ENCODE data around the gene TMC7.
"Not testable (repeated sequence)": the region's sequence is repeated elsewhere in the genome, so short reads cannot be mapped to it uniquely, and the experiment has no call there.

Gene TMC7

DNA sequence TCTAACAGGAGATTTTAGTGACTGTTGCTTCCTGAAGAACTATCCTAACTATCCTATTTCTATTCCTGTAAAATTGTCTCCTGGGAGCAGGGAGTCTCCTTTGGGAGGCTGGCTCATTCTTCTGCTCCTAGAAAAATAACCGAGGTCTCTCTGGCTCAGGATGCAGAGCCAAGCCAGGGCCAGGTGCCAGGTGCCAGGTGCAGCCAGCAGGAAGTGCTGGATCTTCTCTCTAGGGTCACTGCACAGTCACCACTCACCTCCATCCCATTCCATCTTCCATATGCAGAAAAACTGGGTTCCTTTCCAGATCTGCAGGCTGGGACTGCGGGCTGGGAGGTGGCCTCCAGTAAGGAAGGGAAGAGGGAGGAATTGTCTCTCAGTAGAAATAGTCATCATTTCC, 3.8 kb upstream of the TMC7 start:
- DNase-seq (ENCODE audit: low read depth): no peak

DNA sequence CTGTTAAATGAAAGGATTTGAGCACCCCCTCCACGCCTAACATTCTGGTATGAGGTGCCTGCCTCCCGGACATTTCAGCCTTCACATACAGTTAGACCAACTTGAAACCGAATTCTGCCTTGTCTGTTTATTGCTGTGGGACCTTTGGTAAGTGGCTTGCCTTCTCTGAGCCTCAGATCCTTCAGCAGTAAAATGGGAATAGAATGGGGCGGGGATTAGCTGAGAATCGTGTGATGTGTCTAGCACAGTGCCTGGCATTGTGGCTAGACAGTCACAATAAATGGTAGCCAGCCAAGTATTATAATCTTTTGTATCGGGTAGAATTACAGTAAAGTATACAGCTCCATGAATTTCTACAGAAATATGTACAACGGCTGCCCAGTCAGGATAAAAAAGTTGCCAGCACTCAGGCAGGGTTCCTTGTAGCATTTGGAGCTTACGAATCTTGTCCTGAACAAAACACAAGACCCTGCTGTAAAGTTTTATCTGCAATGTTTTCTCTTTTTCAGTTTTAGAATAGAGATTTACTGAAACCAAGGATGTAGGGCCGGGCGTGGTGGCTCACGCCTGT, 786 bp downstream of the TMC7 start:
- no peak for DNase-seq (ENCODE audit: low read depth)

DNA sequence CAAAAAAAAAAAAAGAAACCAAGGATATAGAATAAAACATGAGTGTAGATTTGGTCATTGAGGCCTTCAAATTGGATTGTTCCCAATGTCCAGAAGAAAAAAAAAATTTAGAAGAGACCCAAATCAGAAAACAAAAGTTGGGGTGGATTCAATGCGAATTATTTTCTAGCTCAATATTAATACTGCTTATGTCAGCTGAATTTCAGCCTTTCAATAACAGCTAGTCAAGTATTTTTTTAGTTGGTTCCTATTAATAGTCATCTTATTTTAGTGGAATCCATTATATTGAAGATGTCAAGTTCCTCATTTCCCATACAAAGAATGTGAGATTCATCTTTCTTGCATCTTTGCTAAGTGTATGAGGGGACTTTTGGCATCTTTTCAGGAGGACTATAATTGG, 1.5 kb downstream of the TMC7 start:
- DNase-seq (ENCODE audit: low read depth): not testable (repeated sequence)

DNA sequence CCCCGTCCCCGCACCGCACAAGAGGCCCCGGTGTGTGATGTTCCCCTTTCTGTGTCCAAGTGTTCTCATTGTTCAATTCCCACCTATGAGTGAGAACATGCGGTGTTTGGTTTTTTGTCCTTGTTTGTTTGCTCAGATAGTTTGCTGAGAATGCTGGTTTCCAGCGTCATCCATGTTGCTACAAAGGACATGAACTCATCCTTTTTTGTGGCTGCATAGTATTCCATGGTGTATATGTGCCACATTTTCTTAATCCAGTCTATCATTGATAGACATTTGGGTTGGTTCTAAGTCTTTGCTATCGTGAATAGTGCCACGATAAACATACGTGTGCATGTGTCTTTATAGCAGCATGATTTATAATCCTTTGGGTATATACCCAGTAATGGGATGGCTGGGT, 8.0 kb downstream of the TMC7 start:
- DNase-seq (ENCODE audit: low read depth): not testable (repeated sequence)

DNA sequence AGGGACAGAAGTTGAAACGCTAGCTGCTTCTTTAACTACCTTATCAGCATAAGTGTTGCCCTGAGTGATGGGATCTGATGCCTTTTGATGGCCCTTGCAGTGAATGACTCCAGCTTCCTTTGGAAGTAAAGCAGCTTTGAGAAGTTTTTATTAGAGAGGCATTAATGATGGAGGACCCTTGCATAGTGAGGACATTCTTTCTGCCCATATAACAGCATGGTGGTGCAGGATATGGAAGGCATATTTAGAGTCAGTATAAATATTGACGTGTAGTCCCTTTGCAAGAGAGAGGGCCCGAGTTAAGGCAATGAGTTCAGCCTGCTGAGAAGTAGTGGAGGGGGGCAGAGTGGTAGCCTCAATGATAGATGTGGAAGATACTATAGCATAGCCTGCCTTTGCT, 9.8 kb downstream of the TMC7 start:
- DNase-seq (ENCODE audit: low read depth): not testable (repeated sequence)

DNA sequence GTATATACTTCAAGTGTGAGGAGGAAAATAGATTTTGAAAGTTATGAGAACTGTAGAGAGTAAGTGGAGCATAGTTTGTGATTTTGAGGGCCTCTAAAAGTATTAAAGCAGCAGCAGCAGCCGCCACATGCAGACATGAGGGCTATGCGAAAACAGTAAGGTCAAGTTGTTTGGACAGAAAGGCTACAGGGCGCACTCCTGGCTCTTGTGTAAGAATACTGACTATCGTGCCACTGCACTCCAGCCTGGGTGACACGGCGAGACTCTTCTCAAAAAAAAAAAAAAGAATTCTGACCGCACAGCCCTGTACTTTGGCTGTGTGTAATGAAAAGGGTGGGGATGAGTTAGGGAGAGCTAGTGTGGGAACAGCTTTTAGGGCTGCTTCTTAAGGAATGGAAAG, 10.4 kb downstream of the TMC7 start:
- DNase-seq (ENCODE audit: low read depth): not testable (repeated sequence)

DNA sequence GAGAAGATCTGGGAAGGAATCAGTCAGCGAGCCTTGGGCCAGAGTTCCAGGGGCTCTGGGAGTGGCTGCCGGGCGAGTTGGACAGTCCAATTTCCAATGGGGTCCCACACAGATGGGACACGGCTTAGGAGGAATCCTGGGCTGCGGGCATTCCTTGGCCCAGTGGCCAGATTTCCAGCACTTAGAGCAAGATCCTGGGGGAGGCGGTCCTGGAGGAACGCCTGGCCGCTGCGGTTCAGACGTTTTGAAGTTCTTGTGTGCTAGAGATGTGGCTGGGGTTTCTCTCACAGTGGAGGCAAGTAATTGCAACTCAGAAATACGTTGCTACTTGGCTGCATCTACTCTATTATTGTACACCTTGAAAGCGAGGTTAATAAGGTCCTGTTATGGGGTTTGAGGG, 11.7 kb downstream of the TMC7 start:
- not testable (repeated sequence) for DNase-seq (ENCODE audit: low read depth)

DNA sequence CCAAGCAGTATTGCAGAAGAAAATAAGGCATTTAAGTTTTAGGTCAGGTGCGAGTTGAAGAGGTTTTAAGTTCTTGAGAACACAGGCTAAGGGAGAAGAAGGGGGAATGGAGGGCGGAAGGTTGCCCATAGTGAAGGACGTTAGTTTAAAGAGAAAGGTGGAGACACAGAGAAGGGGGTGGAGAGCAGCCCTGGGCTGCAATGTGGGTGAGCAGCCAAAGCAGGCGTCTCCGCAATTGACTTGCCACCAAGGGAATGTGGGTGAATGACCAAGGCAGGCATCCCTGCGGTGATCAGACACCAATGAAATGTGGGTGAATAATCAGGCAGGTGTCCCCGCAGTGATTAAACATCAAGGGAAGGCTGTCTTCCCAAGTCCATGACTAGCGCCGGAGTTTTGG, 12.8 kb downstream of the TMC7 start:
- not testable (repeated sequence) for DNase-seq (ENCODE audit: low read depth)

DNA sequence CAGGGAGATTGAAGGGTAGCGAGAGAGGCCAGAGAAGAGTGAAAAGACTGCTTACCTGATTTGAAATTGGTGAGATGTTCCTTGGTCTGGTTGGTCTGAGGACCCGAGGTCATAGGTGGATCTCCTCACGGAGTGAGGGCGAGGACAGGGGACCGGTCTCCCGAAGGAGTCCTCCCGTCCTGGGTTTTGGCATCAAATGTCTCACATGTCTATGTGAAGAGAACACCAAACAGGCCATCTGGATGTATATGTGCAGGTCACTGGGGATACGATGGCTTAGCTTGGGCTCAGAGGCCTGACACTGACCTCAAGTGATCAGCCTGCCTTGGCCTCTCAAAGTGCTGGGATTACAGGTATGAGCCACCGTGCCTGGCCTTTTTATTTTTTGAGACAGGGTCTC, 13.3 kb downstream of the TMC7 start:
- DNase-seq (ENCODE audit: low read depth): not testable (repeated sequence)

DNA sequence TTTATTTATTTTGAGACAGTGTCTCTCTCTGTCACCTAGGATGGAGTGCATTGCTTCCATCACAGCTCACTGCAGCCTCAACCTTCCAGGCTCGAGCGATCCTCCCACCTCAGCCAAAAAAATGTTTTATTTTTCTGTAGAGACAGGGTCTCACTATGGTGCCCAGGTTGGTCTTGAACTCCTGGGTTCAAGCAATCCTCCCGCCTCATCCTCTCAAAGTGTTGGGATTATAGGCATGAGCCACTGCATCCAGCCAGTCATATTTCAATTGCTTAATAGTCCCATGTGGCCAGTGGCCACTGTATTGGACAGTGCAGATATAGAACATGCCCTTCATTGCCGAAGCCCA, 15.3 kb downstream of the TMC7 start:
- no peak for DNase-seq (ENCODE audit: low read depth)

DNA sequence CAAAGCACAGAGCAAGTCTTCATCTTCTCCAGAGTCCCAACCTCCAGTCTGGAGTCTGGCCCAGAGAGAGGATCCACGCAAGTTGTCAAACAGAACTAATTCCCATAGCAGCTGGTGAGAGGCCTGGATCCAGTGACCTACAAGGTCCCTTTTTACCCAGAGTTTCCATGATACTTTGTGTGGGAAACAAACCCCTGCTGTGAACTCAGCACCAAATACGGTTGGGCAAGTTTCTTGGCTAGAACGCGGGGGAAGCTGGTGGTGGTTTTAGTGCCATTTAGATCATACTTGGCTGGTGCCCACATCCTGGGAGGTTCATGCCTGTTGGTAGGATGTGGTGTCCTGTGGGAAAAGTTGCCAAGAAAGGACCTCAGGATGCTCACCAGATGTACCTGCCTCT, 18.1 kb downstream of the TMC7 start:
- DNase-seq (ENCODE audit: low read depth): no peak

DNA sequence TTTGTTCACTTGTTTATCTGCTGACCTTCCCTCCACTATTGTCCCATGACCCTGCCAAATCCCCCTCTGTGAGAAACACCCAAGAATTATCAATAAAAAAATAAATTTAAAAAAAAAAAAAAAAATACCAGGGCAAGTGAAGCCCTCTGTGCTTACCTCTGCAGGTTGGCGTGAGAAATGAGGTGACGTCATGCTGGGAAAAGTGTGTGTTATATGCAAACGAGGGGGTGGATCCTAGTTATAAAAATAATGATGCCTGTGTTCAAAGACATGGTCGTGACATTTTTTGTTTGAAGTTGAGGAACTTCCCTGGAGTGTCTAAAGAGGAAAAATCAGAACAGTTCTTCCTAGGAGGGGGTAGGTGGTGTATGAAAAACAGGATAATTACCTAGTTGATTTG, 20.2 kb downstream of the TMC7 start:
- no peak for DNase-seq (ENCODE audit: low read depth)

DNA sequence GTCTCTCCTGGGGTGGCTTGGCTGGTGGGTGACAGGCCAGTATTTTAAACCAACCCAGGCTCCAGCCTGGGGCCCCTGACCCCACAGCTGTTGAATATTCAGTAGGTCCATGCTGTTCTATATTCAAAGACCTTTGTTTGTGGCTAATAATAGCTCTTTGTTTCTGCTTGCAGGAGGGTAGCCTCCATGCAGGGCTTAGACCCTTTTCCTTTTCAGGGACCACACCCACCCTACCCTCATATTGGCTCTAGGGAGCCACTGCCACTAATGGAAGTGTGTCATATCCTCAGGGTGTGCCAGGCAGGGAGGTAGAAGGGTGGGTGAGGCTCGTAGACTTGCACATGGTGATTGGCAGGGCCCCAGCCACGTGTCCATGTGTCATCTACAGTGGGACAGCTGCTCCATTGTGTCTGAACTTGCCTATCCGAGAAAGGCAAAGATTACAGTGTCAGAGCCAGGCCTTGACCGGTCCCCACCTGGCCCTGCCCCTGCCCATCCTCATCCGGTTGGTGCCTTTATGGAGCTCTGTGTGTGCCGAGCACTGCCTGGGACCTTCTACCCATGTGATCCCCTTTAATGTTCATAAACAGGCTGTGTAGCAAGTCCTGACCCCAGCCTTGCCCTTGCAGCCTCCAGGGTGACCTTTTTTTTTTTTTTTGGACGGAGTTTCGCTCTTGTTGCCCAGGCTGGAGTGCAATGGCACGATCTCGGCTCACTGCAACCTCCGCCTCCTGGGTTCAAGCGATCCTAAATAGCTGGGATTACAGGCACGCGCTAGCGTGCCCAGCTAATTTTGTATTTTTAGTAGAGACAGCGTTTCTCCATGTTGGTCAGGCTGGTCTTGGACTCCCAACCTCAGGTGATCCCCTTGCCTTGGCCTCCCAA, 22.1 kb downstream of the TMC7 start:
- no peak for DNase-seq (ENCODE audit: low read depth)

DNA sequence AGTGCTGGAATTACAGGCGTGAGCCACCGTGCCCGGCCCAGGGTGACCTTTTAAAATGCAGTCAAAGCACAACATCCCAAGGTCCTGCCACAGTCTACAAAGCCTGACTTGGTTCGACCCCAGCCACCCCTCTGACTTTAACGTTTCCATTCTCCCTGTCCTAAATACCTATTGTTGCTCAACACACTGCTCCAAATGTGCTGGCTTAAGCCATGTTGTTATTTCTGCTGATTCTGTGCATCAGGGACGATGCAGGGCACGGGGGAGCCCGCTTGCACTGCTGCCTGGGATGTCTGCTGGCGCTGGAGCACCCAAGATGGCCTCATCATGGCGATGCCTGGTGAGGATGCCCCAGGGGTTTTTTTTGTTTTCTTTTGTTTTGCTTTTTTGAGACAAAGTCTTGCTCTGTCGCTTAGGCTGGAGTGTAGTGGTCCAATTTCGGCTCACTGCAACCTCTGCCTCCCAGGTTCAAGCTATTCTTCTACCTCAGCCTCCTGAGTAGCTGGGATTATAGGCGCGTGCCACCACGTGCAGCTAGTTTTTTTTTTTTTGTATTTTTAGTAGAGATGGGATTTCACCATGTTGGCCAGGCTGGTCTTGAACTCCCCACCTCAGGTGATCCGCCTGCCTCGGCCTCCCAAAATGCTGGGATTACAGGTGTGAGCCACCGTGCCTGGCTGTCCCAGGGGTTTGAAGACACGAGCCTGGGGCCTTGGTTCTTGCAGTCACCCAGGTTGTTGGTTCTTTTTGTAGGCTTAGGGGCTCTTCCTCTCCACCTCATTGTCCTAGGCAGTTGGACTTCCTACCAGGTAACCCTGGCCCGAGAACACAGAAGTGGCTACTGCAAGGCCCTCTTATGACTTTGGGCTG, 22.9 kb downstream of the TMC7 start:
- DNase-seq (ENCODE audit: low read depth): no peak

DNA sequence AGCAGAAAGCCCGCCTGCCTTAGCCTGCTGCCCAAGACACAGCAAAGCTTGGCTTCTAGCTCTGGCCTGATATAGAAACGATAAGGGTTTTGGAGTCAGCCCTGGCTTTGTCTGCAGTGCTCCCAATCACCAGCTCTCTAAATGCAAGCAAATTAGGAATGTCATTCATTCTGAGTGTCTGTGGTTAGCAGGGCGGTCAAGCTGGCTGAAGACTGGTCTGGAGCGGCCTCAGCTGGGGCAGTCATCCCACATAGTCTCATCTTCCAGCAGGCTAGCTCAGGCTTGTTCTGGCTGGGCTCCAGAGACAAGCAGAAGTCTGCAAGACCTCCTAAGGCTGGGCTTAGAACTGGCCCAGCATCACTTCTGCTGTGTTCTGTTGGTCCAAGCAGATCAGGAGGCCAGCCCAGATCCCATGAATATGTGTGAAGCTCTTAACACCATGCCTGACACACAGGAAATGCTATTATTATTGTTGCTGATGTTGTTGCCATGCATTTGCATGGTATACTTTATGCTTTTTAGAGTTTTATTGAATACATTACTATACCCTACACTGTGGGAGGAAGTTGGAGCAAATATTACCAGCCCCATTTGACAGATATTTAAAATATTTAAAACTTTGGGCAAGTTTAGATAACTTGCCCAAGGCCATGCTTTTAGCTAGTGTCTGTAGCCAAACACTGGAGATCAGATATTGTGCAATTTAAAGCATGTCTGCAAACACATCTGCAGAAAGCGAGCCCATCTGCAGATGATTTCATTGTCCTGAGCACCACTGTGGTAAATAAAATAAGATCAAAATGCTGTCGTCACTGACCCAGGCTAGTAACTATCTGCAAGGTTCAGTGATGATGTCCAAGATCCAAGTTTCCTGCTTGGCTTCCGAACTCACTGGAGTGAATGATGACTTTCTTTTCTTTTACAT, 24.8 kb downstream of the TMC7 start:
- DNase-seq (ENCODE audit: low read depth): no peak

DNA sequence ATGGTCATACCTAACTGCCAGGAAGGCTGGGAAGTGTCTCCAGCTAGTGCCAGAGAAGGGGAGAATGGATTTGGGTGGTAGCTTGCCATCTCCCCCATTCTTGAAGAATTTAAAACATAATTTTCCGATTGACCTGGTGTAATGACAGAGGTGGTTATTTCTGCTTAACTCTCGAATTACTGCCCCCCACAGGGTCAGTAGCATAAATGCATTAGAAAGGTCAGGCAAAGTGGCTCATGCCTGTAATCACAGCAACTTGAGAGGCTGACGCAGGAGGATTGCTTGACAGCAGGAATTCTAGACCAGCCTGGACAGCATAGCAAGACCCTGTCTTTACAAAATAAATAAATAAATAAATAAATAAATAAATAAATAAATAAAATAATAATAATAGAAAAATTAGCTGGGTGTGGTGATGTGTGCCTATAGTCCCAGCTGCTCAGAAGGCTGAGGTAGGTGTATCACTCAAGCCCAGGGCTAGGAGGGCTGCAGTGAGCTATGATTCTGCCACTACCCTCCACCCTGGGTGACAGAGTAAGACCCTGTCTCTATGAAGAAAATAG, 27.5 kb downstream of the TMC7 start:
- no peak for DNase-seq (ENCODE audit: low read depth)

DNA sequence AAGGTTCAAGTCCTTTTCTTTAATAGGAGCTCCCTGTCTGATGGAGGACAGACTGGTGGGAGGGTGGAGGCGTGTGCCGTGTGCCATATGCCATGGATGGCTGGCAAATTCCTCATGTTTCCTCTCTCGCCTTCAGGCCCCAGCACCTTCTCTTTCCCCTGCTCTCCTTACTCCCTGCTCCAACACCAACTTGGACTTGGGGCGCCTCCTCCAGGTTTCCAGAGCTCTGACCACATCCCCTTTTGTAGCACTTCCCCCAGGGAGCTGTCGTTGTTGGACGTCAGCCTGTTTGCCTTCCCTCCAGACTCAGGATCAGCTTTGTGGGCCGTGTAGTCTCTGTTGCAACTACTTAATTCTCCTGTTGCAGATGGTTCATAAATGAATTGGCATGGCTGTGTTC, 30.7 kb downstream of the TMC7 start:
- no peak for DNase-seq (ENCODE audit: low read depth)

DNA sequence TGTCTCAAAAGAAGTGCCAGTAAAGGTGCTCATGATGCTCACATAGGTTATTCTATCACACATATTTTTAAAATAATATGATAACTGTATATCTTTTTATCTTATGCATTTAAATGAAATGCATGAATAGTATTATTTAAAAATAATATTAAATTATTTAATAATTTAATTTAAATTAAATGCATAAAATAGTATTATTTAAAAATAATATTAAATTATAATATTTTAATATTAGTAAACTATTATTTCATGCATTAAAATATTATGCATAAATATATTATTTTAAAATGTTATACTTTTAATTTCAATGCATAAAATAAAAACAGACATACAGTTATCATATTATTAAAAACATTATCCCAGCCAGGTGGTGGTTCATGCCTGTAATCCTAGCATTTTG, 33.4 kb downstream of the TMC7 start:
- no peak for DNase-seq (ENCODE audit: low read depth)

DNA sequence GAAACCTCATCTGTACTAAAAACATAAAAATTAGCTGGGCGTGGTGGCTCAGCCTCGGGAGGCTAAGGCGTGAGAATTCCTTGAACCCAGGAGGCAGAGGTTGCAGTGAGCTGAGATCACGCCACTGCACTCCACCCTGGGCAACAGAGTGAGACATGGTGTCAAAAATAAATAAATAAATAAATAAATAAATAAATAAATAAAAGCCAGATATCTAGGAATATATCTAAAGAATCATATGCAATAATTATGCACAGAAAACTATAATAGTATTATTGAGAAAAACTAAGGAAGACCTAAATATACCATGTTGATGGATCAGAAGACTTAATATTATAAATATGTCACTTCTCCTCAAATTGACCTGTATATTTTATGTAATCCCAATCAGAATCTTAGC, 37.0 kb downstream of the TMC7 start:
- DNase-seq (ENCODE audit: low read depth): no peak

DNA sequence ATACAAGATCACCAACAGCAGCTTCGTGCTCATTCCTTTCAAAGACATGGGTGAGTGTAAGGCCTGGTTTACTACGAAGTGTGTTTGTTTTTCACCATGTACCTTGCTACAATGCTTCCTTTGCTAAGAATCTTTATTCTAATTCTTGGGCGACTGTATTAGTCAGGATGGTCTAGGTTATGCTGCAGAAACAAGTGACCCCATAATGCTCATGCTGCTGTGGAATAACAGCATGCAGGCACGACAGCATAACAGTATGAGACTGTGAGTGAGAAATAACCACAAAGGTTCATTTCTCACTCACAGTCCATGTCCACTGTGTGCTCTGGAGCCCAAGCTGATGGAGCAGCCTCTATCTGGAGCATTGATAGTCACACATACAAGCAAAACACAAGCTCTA, 38.0 kb downstream of the TMC7 start:
- no peak for DNase-seq (ENCODE audit: low read depth)

DNA sequence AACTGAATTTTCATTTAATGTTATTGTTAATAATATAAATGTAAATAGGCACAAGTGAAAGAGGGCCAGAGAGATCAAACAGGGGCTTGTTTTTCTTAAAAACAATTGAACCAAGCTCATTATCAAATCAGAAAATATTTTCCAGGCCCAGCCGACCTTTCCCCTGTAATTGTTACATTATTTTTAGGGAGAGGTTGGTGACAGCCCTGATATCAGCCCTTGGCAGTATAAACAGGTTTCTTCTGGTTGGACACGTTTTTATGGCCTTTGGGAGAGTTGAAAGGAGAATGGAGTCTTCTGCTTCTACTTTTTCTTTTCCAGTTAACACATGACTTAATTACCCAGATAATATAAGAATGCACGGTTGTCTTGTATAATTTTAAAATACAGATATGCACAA, 43.7 kb downstream of the TMC7 start:
- DNase-seq (ENCODE audit: low read depth): no peak

DNA sequence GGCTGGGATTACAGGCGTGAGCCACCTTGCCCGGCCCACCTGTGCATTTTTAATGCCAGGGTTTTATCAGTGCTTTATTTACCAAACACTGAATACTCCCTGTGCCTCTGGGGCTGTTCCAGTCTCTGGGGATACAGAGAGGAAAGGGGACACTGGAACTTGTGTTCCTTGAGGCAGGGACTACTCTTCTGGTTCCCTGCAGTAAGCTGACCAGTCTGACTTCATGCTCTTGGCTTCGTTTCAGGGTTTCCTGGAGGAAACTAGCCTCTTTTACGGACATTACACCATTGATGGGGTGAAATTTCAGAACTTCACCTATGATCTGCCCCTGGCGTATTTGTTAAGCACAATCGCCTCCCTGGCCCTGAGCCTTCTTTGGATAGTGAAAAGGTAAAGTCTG, 46.2 kb downstream of the TMC7 start:
- no peak for DNase-seq (ENCODE audit: low read depth)

Measured in activated T-cell treated with anti-CD3 and anti-CD28 coated beads for 1 hour (primary cell).